ENCODE data around the gene EHHADH. TPM values are rescaled to one million over a fixed set of nuclear protein-coding genes. Genes with fewer than 3 reads are reported as not detected.
A peak's percentile ranks its signal among the peaks of the same experiment; 100 is the strongest.

The EHHADH gene
- total RNA-seq, 2 experiments from 2014 or later, result 1.9 to 3.2 TPM

DNA sequence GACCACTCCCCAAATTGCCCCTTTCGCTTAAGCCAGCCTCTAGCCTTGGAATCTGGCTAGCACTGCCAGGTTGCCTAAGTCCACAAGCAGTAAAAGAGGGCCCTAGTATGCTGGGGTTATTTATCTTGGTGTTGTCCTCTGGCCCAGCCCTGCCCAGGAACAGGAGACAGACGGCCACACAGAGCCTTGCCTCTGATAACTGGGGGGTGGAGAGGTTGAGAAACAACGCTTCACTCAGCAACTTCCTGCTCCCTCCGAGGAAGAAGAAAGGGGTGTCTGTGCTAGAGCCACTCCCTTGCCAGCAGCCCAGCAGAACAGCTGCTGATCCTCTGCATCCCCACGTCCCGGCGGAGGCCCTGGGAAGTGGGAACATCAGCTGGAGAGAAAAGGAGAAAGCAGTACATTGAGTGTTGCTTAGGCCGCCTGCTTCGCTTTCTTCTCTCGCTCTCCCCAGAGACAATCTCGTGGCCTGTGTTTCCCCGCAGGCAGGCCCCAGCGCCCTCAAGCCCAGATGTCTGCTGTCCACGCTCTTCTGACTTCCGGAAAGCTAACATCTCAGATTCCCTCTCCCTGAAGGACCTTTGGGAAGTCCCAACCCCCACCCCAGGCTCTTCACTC is 78.4 kb downstream of the EHHADH start:
- POLR2A ChIA-PET, result no interaction called here
- CTCF ChIA-PET, result interaction anchor here (0.7 to 2.1 kb wide), 8 partner anchors 11 to 614 kb away, joined by 3 to 9 read pairs (median 4); partner anchors contain the start of gene EPHB3
- no peak for DNase-seq
- H3K4me3 Mint-ChIP-seq, result no peak overlapping the region
- no peaks in the 10 kb centered on the region for H3K4me1 Mint-ChIP-seq (ENCODE audit: low read depth)
- intact Hi-C loops (cut with micrococcal nuclease), result no loop called here
- peaks cover 6% of the 10 kb centered on the region for H3K27me3 Mint-ChIP-seq
- no peak overlapping the region for H3K27ac Mint-ChIP-seq
- H3K9me3 Mint-ChIP-seq, result no peaks in the 10 kb centered on the region
- H3K36me3 Mint-ChIP-seq, result no peaks in the 10 kb centered on the region

DNA sequence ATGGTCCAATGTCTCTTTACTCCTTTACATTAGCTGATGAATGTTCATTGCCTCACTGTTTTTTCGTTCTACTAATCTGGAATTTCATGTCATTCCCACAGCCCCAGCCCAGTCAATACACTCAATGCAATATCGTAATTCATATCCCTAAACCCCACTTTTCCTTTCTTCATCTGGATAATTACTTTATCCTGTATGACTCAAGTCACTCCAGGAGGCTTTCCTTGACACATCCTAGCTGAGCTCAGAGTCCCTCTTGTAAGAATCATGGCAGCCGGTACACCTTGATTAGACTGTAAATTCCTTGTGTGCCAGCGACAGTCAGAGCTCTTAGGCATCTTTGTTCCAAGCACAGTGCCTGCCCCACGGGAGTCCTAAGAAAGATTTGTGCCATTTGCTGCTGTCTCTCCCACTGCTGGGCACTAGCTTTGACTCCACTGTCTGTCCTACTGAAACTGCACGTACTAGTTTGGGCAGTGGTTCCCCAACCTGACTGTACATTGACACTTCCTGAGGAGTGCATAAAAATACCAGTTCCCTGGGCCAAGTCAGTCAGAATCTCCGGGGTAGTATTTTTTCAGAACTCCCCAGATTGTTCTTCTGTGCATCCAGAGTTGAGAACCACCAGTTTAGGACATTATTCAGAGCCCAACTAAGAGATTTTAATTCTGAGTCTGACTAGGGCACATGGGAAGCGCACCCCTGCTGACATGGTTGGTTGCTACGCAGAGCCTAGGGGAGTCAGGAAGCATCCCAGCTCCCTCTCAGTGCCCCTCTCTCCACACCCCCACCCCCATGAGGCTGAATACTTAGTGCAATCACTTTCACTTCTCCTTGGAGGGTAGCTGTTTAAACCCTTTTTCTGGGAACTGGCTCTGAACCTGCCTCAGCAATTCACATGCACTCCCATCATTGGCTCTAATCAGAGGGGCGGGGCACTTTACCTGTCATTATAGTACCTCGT is 81.5 kb downstream of the EHHADH start:
- CTCF ChIA-PET, result no interaction called here
- H3K27me3 Mint-ChIP-seq, result peaks cover 6% of the 10 kb centered on the region

DNA sequence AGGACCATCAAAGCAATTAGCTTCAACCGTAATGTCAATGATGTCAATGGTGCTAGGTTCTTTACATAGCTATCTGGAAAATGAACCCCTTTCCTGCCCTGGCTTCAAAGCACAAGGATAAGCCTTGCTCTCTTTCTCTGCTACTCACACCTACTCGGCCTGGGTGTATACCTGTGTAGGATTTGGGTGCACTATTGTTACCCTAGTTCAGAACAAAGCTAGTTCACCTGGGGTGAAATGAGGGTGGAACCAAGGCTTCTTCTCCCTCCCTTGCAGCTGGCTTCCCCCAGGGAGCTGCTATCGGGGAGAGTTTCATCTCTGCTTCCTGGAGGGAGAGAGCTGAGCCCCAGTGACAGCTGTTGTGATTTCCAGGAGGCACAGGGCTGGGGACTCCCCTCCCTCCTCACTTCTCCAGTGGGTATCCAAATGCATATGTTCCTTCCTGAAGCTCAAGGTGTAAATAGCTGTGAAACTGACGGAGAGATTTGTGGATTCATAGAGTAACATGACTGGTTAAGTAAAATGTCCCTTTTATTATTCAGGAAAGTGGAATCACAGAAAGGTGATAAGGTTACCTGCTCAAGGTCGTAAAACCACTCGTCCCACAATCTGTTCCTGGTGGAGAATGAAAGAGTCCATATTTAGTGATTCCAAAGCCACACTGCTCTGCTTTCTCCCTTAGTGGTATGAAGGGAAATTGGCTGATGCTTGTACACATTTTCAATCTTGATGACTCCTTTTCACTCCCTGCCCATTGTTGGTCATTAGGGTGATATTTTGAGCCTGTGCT is 89.2 kb downstream of the EHHADH start:
- intact Hi-C loops (cut with micrococcal nuclease), result no loop called here
- no peak for DNase-seq
- Mint-ChIP-seq H3K27me3 (peaks cover 5% of the 10 kb centered on the region), H3K4me3 (no peak overlapping the region), H3K9me3 (no peaks in the 10 kb centered on the region), H3K27ac (no peak overlapping the region), H3K4me1 (ENCODE audit: low read depth) (no peaks in the 10 kb centered on the region), H3K36me3 (no peaks in the 10 kb centered on the region)
- ChIA-PET POLR2A (no interaction called here), CTCF (interaction anchor here (1.8 kb wide), 2 partner anchors 11 to 13 kb away, joined by 3 to 7 read pairs; no protein-coding TSS in a partner anchor)

More for the DNA sequence above, 81.5 kb downstream of the EHHADH start:
- H3K4me1 Mint-ChIP-seq (ENCODE audit: low read depth), result no peaks in the 10 kb centered on the region
- no peak overlapping the region for H3K27ac Mint-ChIP-seq
- no peaks in the 10 kb centered on the region for H3K36me3 Mint-ChIP-seq
- no peaks in the 10 kb centered on the region for H3K9me3 Mint-ChIP-seq
- POLR2A ChIA-PET, result no interaction called here
- no peak for DNase-seq
- H3K4me3 Mint-ChIP-seq, result no peak overlapping the region
- intact Hi-C loops (cut with micrococcal nuclease), result no loop called here

DNA sequence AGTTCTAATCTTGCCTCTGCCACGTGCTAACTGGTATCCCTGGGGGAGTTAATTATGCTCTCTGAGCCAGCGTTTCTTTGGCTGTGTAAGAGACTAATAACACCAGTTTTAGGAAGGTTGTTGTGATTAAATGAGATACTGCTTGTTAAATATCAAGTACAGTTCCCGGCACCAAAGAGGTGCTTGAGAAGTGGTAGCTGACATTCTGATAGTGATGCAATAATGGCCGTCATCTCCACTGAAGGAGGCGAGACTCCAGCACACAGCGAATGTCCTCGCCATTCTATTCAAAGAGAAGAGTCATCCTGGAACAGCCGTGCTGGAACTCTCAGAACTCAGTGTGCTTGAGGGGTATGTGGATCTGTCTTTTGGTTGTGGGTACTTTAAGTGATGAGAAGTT is 91.2 kb downstream of the EHHADH start:
- DNase-seq, result no peak
- POLR2A ChIA-PET, result no interaction called here
- Mint-ChIP-seq H3K4me3 (no peak overlapping the region), H3K27me3 (peaks cover 7% of the 10 kb centered on the region), H3K4me1 (ENCODE audit: low read depth) (no peaks in the 10 kb centered on the region), H3K36me3 (no peaks in the 10 kb centered on the region), H3K27ac (no peak overlapping the region), H3K9me3 (no peaks in the 10 kb centered on the region)
- CTCF ChIA-PET, result no interaction called here
- intact Hi-C loops (cut with micrococcal nuclease), result no loop called here

DNA sequence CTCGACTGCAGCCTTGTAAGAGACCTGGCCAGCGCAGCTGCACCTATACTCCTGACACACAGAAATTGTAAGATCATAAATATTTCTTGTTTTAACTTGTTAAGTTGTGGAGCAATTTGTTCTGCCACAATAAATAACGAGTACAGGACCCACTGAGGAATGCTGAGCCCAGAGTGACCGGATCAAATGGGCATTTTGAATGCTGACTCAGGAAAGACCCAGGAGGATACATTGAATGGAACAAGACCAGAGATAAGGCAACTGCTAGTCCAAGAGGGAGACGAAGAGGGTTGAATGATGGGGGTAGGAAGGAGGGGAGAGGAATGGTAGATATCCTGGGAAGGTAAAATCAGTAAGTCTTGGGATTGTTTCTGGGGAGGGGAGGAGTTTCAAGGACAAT is 92.1 kb downstream of the EHHADH start:
- DNase-seq, result no peak
- Mint-ChIP-seq H3K4me3 (no peak overlapping the region), H3K4me1 (ENCODE audit: low read depth) (no peaks in the 10 kb centered on the region), H3K27me3 (peaks cover 7% of the 10 kb centered on the region), H3K9me3 (no peaks in the 10 kb centered on the region), H3K36me3 (no peaks in the 10 kb centered on the region), H3K27ac (no peak overlapping the region)
- ChIA-PET CTCF (interaction anchor here (1.4 kb wide), 1 partner anchor 15 kb away, joined by 3 read pairs; no protein-coding TSS in a partner anchor), POLR2A (no interaction called here)
- intact Hi-C loops (cut with micrococcal nuclease), result no loop called here

DNA sequence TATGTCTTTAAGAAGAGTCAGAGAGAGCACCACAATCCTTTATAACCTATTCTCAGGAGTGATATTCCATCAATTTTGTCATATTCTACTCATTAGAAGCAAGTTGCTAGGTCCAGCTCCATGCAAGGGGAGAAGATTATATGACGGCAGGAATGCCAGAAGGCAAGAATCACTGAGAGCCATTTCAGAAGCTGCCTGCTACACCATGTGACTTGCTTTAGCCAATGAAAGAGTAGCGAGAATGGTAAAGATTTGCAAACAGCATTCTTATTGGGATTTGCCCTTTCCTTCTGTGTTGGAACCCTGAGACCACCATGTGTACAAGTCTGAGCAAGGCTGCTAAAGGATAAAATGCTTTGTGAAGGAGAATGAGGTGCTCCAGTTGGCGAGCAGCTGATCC is 96.5 kb downstream of the EHHADH start:
- CTCF ChIA-PET, result no interaction called here
- DNase-seq, result no peak
- Mint-ChIP-seq H3K36me3 (no peaks in the 10 kb centered on the region), H3K27ac (no peak overlapping the region), H3K4me1 (ENCODE audit: low read depth) (peaks cover 4% of the 10 kb centered on the region), H3K27me3 (peaks cover 6% of the 10 kb centered on the region), H3K4me3 (no peak overlapping the region), H3K9me3 (no peaks in the 10 kb centered on the region)
- POLR2A ChIA-PET, result interaction anchor here (1.0 kb wide), 1 partner anchor 25 kb away, joined by 4 read pairs; no protein-coding TSS in a partner anchor
- intact Hi-C loops (cut with micrococcal nuclease), result no loop called here

DNA sequence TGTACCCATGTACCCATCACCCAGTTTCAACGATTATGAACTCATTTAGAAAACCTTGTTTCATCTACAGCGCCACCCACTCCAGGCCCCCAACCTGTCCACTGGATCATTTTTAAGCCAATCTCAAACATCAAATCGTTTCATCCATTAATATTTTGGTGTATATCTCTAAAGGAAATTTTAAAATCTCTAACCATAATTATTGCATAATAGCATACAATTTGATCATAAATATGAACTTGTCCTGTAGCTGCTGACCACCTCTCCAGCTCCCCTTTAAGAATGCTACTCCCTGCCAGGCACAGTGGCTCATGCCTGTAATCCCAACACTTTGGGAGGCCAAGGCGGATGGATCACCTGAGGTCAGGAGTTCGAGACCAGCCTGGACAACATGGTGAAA is 98.2 kb downstream of the EHHADH start:
- Mint-ChIP-seq H3K4me1 (ENCODE audit: low read depth) (peaks cover 6% of the 10 kb centered on the region), H3K36me3 (no peaks in the 10 kb centered on the region), H3K4me3 (no peak overlapping the region), H3K9me3 (no peaks in the 10 kb centered on the region), H3K27me3 (peaks cover 16% of the 10 kb centered on the region), H3K27ac (no peak overlapping the region)
- ChIA-PET CTCF (no interaction called here), POLR2A (no interaction called here)
- no peak for DNase-seq
- intact Hi-C loops (cut with micrococcal nuclease), result no loop called here

DNA sequence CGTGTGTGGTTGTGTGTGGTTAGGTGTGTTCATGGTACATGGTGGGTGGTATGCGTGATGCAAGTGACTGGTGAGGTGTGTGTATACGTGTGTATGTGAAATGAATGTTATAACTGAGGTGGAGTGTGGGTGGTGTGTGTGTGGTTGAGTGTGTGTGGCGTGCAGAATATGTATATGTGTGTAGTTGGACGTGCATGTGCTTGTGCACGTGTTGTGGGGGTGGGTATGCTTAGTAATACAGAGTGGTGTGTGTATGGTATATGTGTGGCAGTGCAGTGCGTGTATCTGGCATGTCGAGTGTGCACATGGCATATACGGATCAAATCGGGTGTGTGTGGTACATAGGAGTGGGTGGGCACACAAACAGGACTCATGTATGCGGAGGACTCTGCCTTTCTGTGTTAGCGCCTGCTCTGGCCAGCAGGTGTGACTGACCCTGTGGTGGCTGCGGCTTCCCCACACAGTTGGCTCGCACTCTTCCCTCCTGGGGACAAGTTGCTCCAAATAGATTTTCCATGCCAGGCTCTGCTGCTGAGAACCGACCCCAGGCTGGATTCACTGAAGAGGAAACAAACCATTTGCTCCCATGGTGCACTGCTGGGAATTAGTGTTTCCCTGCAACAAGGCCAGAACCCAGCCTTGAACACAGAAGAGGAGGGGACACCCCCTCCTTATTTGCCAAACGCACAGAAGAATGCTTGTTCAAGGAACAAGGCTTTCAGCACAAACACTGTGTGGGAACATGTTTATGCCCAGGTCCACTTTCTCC is 99.8 kb downstream of the EHHADH start:
- Mint-ChIP-seq H3K9me3 (no peaks in the 10 kb centered on the region), H3K27ac (no peak overlapping the region), H3K36me3 (no peaks in the 10 kb centered on the region), H3K4me1 (ENCODE audit: low read depth) (peaks cover 6% of the 10 kb centered on the region), H3K27me3 (peaks cover 25% of the 10 kb centered on the region), H3K4me3 (no peak overlapping the region)
- ChIA-PET CTCF (no interaction called here), POLR2A (no interaction called here)
- DNase-seq, result no peak
- intact Hi-C loops (cut with micrococcal nuclease), result no loop called here

DNA sequence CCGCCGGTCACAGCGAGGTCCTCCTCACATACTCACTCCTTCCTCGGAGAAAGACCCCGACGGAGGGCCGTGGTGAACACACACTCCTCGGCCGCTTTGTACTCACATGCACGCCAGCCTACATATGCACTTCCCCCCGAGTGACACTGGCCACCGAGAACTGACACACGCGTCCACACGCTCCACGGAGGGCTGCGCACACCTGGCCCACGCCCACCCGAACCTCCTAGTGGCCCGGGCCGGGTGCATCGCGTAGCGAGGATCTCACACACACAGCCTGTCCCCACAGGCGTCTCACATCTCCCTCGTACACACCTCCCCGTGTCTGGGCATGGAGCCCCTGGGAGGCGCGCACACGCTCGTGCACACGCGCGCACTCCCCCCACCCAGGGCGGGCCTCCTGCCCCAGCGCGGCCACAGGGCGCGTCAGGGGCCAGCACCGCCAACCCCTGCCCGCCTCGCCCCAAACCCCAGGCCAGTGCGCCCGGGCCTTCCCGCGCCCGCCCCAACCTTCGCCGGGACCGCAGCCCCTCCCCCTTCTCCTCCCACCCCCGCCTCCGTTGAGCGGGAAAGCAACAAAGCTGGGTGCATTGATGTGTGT is 100.6 kb downstream of the EHHADH start:
- ChIA-PET POLR2A (no interaction called here), CTCF (no interaction called here)
- DNase-seq, result peak; percentile 25
- Mint-ChIP-seq H3K4me1 (ENCODE audit: low read depth) (peaks cover 6% of the 10 kb centered on the region), H3K36me3 (no peaks in the 10 kb centered on the region), H3K27ac (no peak overlapping the region), H3K4me3 (peak overlapping the region; percentile 68), H3K27me3 (peaks cover 24% of the 10 kb centered on the region), H3K9me3 (no peaks in the 10 kb centered on the region)
- intact Hi-C loops (cut with micrococcal nuclease), result no loop called here

DNA sequence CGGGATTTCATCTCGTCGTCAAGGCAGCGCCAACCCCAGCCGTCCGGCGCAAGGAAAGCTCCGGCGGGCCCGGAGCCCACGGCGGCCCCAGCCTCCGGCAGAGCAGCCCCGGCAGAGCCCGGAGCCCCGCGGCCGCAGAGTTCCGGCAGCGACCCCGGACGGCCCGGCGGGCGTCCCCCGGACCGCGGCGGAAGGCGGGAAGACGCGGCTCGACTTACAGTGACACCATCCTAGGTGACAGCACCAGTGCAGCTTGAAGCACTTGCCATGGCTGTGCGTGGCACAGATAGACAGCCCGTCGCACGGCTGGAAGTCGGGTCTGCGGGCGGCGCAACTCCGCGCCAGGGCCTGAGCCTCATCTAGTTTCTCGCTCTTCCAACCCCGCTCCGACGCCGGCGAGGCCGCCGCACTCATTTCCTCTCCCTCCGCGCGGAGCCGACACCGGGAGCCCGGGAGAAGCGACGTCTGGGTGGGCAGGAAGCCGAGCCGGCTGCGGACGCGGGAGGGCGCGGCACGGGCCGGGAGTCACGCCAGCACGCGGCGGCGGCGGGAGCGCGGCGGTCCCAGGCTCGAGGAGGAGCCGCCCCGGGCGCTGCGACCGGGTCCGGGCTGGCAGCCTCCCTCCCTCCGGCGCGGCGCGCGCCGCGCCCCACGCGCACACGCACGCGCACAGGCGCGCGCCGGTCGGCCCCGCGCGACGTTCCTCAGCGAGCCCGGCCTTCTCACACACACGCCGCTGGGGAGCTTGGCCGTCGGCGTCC is 101.3 kb downstream of the EHHADH start, which contains the start of gene C3orf70:
TSS of gene C3orf70 (minus strand) at position 651 of the 761 bp plus-strand sequence. CDS start at position 414, 237 bp downstream.
- H3K27me3 Mint-ChIP-seq, result peaks cover 23% of the 10 kb centered on the region
- intact Hi-C loops (cut with micrococcal nuclease), result no loop called here
- ChIA-PET POLR2A (no interaction called here), CTCF (interaction anchor here (1.5 kb wide), 1 partner anchor 23 kb away, joined by 6 read pairs; no protein-coding TSS in a partner anchor)
- peaks cover 6% of the 10 kb centered on the region for H3K4me1 Mint-ChIP-seq (ENCODE audit: low read depth)
- peak; percentile 32 for DNase-seq
- no peak within 1 kb of the TSS for H3K27ac Mint-ChIP-seq
- H3K9me3 Mint-ChIP-seq, result no peaks in the 10 kb centered on the region
- H3K36me3 Mint-ChIP-seq, result no peaks in the 10 kb centered on the region
- peak within 1 kb of the TSS; percentile 68 for H3K4me3 Mint-ChIP-seq

DNA sequence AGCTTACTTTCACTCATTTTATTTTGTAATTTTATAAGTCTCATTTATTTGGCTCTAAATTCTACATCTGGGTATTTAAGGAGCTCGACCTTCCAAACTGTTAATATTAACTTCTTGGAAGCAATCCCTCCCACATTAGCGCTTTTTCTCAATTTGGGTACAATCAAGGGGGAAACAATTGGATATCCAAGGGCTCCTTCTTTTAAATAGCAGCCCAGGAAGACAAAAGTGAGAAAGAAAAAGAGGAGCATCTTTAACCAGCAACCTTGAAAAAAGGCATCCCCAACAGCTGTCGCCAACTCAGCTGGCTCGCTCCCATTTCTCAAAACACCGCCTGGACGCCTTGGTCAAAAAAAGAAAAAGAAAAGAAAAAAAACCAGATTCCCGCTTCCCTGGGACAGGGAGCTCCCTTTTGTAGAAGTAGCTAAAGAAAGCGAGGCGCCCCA is 101.9 kb downstream of the EHHADH start:
- Mint-ChIP-seq H3K4me1 (ENCODE audit: low read depth) (peaks cover 6% of the 10 kb centered on the region), H3K4me3 (peak overlapping the region; percentile 45), H3K9me3 (no peaks in the 10 kb centered on the region), H3K27me3 (peaks cover 23% of the 10 kb centered on the region), H3K36me3 (no peaks in the 10 kb centered on the region), H3K27ac (no peak overlapping the region)
- ChIA-PET POLR2A (no interaction called here), CTCF (interaction anchor here (1.5 kb wide), 1 partner anchor 24 kb away, joined by 6 read pairs; no protein-coding TSS in a partner anchor)
- intact Hi-C loops (cut with micrococcal nuclease), result no loop called here
- no peak for DNase-seq
